HG03064 (cell line): Measurements from ENCODE around the gene OXNAD1.

Experiments
- ATAC-seq: cut with Tn5 transposase; IDR thresholded peaks from one replicate; pipeline ENCODE4 v1.9.1; 2021; ENCODE audit warnings: low read depth; ENCODE audit not compliant: unreplicated experiment

Gene OXNAD1

DNA sequence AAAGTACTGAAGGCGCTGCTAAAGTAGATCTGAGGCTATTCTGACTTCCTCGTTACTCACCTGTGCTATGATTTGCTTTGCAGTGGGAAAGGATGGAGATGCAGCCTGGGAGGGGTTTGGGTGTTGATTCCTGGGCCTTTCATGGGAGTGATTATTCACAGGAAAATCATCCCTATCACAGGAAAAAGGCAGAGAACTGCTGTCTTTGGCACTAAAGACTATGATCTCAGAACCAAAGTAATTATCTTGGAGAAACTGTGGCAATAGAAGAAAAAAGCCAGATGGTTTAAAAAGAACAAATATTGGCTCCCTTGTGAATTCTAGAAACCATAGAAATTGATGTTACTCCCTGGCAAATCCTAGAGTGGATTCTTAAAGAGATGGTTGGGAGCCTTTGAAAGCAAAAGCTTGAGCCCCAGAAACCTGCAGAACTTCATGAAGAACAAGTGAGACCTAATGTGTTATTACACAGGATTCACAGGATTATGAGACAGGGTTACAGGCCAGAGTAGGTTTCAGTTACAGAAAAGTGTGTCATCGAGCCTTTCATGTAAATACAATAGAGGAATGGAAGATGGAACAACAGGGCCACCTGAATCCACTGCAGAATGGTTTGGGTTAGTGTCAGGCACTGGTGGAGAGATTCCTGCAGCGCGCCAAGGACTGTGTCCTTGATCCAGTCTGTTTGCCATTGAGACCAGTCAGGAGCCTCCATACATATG lies 85.7 kb downstream of the OXNAD1 start:
- ATAC-seq, result no peak

GRCh38 chr3:16352428-16352827 lies 87.4 kb downstream of the OXNAD1 start:
- no peak for ATAC-seq

DNA sequence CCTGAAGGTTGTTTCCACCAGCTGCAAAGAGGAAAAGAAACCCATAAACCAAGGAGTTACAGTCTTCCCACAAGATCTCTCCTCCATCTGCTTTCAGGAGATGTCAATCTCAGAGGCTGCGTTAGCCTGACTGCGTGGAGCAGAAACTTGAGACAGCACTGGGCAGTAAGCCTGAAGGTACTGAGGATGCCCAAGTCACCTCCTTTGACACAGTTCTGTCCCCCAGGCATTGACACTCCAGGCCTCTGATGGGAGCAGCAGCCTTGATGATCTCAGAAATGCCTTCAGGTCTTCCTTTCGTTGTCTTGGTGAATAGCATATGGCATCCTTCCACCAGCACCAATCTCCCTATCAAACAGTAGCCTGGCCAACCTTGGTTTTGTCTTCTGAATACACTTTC lies 89.3 kb downstream of the OXNAD1 start:
- ATAC-seq, result no peak
